Vagina (tissue), 2 donors: ENCODE results near the gene GOLGA6L7. TPM values are rescaled to one million over a fixed set of nuclear protein-coding genes. Genes with fewer than 3 reads are reported as not detected.

Experiments
- DNase-seq, 2 donors: peaks; one replicate each; pipeline ENCODE4 v3.0.0-alpha.2; 2017; ENCODE audit errors: extremely low spot score in 2 of 2
- H3K27ac ChIP-seq: fragments of 200-600 bp; sonication (generic); one replicate; pipeline ENCODE4 v1.5.1; 2019
- H3K27me3 ChIP-seq: fragments of 200-600 bp; sonication (generic); one replicate; pipeline ENCODE4 v1.5.1; 2019
- H3K36me3 ChIP-seq, 2 donors: fragments of 200-600 bp; sonication (generic); one replicate each; pipeline ENCODE4 v1.5.1; 2017 to 2019
- H3K4me1 ChIP-seq: fragments of 200-600 bp; sonication (generic); one replicate; pipeline ENCODE4 v1.5.1; 2019
- H3K4me3 ChIP-seq, 2 donors: fragments of 200-600 bp; sonication (generic); 1 replicate in 1 of 2; 2 replicates in 1 of 2; pipeline ENCODE4 v1.5.1; 2016 to 2019
- H3K9me3 ChIP-seq: fragments of 200-600 bp; sonication (generic); one replicate; pipeline ENCODE4 v1.5.1; 2019
- POLR2A ChIP-seq, 2 donors: fragments of 450-650 bp; IDR thresholded peaks; one replicate each; pipeline ENCODE4 v1.6.1; 2017; ENCODE audit warnings: antibody characterized with exemption in 2 of 2, mild to moderate bottlenecking in 2 of 2, moderate library complexity in 2 of 2
- POLR2AphosphoS5 ChIP-seq, 2 donors: sonication (generic); formaldehyde crosslinking; IDR thresholded peaks; one replicate each; pipeline ENCODE4 v1.9.0; 2017; ENCODE audit warnings: antibody characterized with exemption in 2 of 2, mild to moderate bottlenecking in 2 of 2, low read depth in 1 of 2; ENCODE audit not compliant: insufficient read depth in 1 of 2
- intact Hi-C: fragments of 100-400 bp; cut with DNase I; formaldehyde crosslinking; loops from one replicate; pipeline ENCODE4 v1.15.1; 2023
- total RNA-seq: library from RNA; depleted of rRNA; stranded (reverse); fragments of >200 nt; gene quantifications from one replicate; pipeline ENCODE4 v1.2.3, GENCODE V29; 2016
- TF ChIP-seq, protein P1 (sequence below), 3 experiments: fragments of 450-650 bp in 2 of 3; fragments of 200-600 bp in 1 of 3; sonication (generic) in 1 of 3; IDR thresholded peaks; one replicate each; pipeline ENCODE4 v1.5.1; 2017 to 2019; ENCODE audit warnings: antibody characterized with exemption in 3 of 3, mild to moderate bottlenecking in 2 of 3, moderate library complexity in 2 of 3

The GOLGA6L7 gene
- total RNA-seq, 1 donor from 2014 or later: not detected

- Histone ChIP-seq H3K27me3 (no peaks in the 10 kb centered on the region), H3K9me3 (no peaks in the 10 kb centered on the region), H3K4me3 (no peak overlapping the region), H3K4me1 (no peaks in the 10 kb centered on the region), H3K36me3 (no peaks in the 10 kb centered on the region), H3K27ac (no peak overlapping the region)
- no peak for DNase-seq
- no peak for TF ChIP-seq POLR2A (IDR thresholded peaks at IDR 0.05)
- TF ChIP-seq, protein P1, sequence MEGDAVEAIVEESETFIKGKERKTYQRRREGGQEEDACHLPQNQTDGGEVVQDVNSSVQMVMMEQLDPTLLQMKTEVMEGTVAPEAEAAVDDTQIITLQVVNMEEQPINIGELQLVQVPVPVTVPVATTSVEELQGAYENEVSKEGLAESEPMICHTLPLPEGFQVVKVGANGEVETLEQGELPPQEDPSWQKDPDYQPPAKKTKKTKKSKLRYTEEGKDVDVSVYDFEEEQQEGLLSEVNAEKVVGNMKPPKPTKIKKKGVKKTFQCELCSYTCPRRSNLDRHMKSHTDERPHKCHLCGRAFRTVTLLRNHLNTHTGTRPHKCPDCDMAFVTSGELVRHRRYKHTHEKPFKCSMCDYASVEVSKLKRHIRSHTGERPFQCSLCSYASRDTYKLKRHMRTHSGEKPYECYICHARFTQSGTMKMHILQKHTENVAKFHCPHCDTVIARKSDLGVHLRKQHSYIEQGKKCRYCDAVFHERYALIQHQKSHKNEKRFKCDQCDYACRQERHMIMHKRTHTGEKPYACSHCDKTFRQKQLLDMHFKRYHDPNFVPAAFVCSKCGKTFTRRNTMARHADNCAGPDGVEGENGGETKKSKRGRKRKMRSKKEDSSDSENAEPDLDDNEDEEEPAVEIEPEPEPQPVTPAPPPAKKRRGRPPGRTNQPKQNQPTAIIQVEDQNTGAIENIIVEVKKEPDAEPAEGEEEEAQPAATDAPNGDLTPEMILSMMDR (IDR thresholded peaks at IDR 0.05): no peak
- no peak for TF ChIP-seq POLR2AphosphoS5 (IDR thresholded peaks at IDR 0.05; ENCODE audit: insufficient read depth in 1 of 2, low read depth in 1 of 2)
- intact Hi-C loops: no loop called here
Measured at GRCh38 chr15:28876131-28876844, 27.8 kb upstream of the GOLGA6L7 start.

GRCh38 chr15:28875461-28876000 is 27.1 kb upstream of the GOLGA6L7 start:
- no peak for DNase-seq
- Histone ChIP-seq H3K27me3 (no peaks in the 10 kb centered on the region), H3K4me1 (no peaks in the 10 kb centered on the region), H3K9me3 (no peaks in the 10 kb centered on the region), H3K36me3 (no peaks in the 10 kb centered on the region), H3K27ac (no peak overlapping the region), H3K4me3 (no peak overlapping the region)
- TF ChIP-seq, protein P1 (IDR thresholded peaks at IDR 0.05): no peak
- no peak for TF ChIP-seq POLR2A (IDR thresholded peaks at IDR 0.05)
- TF ChIP-seq POLR2AphosphoS5 (IDR thresholded peaks at IDR 0.05; ENCODE audit: insufficient read depth in 1 of 2, low read depth in 1 of 2): no peak
- intact Hi-C loops: no loop called here

- Histone ChIP-seq H3K27me3 (no peaks in the 10 kb centered on the region), H3K4me3 (no peak overlapping the region), H3K27ac (no peak overlapping the region), H3K36me3 (no peaks in the 10 kb centered on the region), H3K9me3 (no peaks in the 10 kb centered on the region), H3K4me1 (no peaks in the 10 kb centered on the region)
- TF ChIP-seq POLR2A (IDR thresholded peaks at IDR 0.05): no peak
- TF ChIP-seq POLR2AphosphoS5 (IDR thresholded peaks at IDR 0.05; ENCODE audit: insufficient read depth in 1 of 2, low read depth in 1 of 2): no peak
- no peak for DNase-seq
- intact Hi-C loops: no loop called here
Measured at GRCh38 chr15:28873585-28874190, 25.2 kb upstream of the GOLGA6L7 start.

- Histone ChIP-seq H3K9me3 (no peaks in the 10 kb centered on the region), H3K36me3 (no peaks in the 10 kb centered on the region), H3K27me3 (no peaks in the 10 kb centered on the region), H3K27ac (no peak overlapping the region), H3K4me3 (no peak overlapping the region), H3K4me1 (no peaks in the 10 kb centered on the region)
- DNase-seq: no peak
- no peak for TF ChIP-seq POLR2AphosphoS5 (IDR thresholded peaks at IDR 0.05; ENCODE audit: insufficient read depth in 1 of 2, low read depth in 1 of 2)
- no peak for TF ChIP-seq POLR2A (IDR thresholded peaks at IDR 0.05)
- TF ChIP-seq, protein P1 (IDR thresholded peaks at IDR 0.05): no peak
- intact Hi-C loops: no loop called here
Measured at GRCh38 chr15:28873006-28873405, 24.6 kb upstream of the GOLGA6L7 start.

- intact Hi-C loops: no loop called here
- TF ChIP-seq POLR2A (IDR thresholded peaks at IDR 0.05) (no peak), POLR2AphosphoS5 (IDR thresholded peaks at IDR 0.05; ENCODE audit: insufficient read depth in 1 of 2, low read depth in 1 of 2) (no peak)
- TF ChIP-seq, protein P1 (IDR thresholded peaks at IDR 0.05): no peak
- no peak overlapping the region for H3K27ac ChIP-seq
- no peaks in the 10 kb centered on the region for H3K4me1 ChIP-seq
- no peak overlapping the region for H3K4me3 ChIP-seq
- DNase-seq: no peak
- H3K9me3 ChIP-seq: no peaks in the 10 kb centered on the region
- no peaks in the 10 kb centered on the region for H3K27me3 ChIP-seq
- H3K36me3 ChIP-seq: no peaks in the 10 kb centered on the region
Measured at GRCh38 chr15:28871168-28871567, 22.7 kb upstream of the GOLGA6L7 start.
